ENCODE measurements around the gene CORO2B.

DNA sequence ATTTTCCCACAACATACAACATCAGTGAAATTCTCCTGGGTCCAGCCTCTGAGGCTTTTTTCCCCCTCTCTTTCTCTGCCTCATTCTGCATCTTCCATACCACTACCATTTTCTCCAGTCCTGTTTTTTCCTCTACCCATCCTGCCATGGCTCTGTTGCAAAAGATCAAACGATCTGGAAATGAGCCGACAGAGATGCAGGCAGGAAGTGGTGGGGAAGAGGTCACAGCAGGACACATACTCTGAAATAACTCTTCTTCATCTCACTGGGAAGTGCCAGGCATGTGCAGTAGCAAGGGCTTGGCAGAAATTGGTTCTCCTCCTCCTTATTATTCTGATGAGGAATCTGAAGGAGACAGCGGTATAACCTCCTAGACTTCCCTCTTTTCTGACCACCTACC is 114.3 kb downstream of the CORO2B start:
- TF ChIP-seq, protein P1, sequence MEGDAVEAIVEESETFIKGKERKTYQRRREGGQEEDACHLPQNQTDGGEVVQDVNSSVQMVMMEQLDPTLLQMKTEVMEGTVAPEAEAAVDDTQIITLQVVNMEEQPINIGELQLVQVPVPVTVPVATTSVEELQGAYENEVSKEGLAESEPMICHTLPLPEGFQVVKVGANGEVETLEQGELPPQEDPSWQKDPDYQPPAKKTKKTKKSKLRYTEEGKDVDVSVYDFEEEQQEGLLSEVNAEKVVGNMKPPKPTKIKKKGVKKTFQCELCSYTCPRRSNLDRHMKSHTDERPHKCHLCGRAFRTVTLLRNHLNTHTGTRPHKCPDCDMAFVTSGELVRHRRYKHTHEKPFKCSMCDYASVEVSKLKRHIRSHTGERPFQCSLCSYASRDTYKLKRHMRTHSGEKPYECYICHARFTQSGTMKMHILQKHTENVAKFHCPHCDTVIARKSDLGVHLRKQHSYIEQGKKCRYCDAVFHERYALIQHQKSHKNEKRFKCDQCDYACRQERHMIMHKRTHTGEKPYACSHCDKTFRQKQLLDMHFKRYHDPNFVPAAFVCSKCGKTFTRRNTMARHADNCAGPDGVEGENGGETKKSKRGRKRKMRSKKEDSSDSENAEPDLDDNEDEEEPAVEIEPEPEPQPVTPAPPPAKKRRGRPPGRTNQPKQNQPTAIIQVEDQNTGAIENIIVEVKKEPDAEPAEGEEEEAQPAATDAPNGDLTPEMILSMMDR (CRISPR knock-in tag; IDR thresholded peaks at IDR 0.05): no peak
- TF ChIP-seq POLR2A (IDR thresholded peaks at IDR 0.05; ENCODE audit: insufficient read depth in 1 of 2, low read depth in 2 of 2, low read length in 2 of 2) (no peak), ETV6 (CRISPR knock-in tag; conservative IDR thresholded peaks at IDR 0.05) (no peak), ISX (CRISPR knock-in tag; conservative IDR thresholded peaks at IDR 0.05) (no peak), MED13 (CRISPR knock-in tag; IDR thresholded peaks at IDR 0.05) (no peak), ARNT (IDR thresholded peaks at IDR 0.05) (no peak), MXI1 (IDR thresholded peaks at IDR 0.05; ENCODE audit: borderline replicate concordance, low read depth, low read length) (no peak)
- TF ChIP-seq, protein P2, sequence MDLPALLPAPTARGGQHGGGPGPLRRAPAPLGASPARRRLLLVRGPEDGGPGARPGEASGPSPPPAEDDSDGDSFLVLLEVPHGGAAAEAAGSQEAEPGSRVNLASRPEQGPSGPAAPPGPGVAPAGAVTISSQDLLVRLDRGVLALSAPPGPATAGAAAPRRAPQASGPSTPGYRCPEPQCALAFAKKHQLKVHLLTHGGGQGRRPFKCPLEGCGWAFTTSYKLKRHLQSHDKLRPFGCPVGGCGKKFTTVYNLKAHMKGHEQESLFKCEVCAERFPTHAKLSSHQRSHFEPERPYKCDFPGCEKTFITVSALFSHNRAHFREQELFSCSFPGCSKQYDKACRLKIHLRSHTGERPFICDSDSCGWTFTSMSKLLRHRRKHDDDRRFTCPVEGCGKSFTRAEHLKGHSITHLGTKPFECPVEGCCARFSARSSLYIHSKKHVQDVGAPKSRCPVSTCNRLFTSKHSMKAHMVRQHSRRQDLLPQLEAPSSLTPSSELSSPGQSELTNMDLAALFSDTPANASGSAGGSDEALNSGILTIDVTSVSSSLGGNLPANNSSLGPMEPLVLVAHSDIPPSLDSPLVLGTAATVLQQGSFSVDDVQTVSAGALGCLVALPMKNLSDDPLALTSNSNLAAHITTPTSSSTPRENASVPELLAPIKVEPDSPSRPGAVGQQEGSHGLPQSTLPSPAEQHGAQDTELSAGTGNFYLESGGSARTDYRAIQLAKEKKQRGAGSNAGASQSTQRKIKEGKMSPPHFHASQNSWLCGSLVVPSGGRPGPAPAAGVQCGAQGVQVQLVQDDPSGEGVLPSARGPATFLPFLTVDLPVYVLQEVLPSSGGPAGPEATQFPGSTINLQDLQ (CRISPR knock-in tag; IDR thresholded peaks at IDR 0.05): no peak
- TF ChIP-seq, protein P3, sequence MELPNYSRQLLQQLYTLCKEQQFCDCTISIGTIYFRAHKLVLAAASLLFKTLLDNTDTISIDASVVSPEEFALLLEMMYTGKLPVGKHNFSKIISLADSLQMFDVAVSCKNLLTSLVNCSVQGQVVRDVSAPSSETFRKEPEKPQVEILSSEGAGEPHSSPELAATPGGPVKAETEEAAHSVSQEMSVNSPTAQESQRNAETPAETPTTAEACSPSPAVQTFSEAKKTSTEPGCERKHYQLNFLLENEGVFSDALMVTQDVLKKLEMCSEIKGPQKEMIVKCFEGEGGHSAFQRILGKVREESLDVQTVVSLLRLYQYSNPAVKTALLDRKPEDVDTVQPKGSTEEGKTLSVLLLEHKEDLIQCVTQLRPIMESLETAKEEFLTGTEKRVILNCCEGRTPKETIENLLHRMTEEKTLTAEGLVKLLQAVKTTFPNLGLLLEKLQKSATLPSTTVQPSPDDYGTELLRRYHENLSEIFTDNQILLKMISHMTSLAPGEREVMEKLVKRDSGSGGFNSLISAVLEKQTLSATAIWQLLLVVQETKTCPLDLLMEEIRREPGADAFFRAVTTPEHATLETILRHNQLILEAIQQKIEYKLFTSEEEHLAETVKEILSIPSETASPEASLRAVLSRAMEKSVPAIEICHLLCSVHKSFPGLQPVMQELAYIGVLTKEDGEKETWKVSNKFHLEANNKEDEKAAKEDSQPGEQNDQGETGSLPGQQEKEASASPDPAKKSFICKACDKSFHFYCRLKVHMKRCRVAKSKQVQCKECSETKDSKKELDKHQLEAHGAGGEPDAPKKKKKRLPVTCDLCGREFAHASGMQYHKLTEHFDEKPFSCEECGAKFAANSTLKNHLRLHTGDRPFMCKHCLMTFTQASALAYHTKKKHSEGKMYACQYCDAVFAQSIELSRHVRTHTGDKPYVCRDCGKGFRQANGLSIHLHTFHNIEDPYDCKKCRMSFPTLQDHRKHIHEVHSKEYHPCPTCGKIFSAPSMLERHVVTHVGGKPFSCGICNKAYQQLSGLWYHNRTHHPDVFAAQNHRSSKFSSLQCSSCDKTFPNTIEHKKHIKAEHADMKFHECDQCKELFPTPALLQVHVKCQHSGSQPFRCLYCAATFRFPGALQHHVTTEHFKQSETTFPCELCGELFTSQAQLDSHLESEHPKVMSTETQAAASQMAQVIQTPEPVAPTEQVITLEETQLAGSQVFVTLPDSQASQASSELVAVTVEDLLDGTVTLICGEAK (IDR thresholded peaks at IDR 0.05): no peak
- TF ChIP-seq, protein P3 (CRISPR knock-in tag; IDR thresholded peaks at IDR 0.05): no peak

Measured in HepG2 (cell line).